GM12873 (cell line): Measurements from ENCODE around the gene SETBP1.

Source experiments
- TF ChIP-seq, protein P1 (sequence below): IDR thresholded peaks from 2 replicates; pipeline ENCODE4 v1.5.1; 2012; ENCODE audit warnings: low read depth, mild to moderate bottlenecking, moderate library complexity, low read length, control low read depth; ENCODE audit not compliant: insufficient read depth; ENCODE audit errors: missing control alignments

Gene SETBP1

DNA sequence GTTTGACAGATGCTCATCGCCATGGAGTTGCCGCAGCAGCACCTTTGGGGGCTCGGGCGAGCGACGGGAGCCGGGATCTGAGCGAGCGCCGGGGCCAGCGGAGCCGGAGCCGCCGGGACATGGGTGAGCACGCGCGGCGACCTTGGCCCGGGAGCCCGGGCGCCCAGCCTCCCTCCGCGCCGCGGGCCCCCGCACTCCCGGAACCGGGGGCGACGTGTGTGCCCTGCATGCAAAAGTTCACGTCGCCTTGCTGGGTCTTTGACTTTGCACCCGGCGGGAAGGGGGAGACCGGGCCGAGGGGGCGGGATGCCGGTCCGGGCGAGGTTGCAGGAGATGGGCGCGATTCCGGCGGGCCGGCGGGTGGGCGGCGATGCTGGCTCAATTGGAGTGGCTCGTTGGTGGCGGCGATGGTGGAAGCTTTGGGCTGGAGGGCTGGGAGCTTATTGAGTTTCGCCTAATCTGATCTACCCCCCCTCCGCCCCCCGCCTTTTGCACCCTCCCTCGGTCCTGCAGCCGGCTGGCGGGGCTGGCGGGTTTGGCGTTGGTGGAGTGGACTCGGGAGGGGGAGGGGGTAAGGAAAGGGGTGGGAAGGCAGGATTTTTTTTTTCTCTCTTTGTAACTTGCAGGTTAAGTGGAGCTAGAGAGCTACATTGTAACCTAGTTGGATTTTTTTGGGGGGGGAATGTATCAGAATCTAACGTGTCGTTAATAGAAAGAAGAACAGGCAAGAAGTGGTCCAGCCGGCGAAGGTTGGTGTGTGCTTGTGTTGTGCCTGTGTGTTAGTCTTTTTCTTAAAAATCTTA, at the start of gene SETBP1:
Gene SETBP1 (plus strand): TSS at position 616 of the 803 bp plus-strand sequence. CDS start 20,459 bp downstream, outside the sequence.
- TF ChIP-seq, protein P1, sequence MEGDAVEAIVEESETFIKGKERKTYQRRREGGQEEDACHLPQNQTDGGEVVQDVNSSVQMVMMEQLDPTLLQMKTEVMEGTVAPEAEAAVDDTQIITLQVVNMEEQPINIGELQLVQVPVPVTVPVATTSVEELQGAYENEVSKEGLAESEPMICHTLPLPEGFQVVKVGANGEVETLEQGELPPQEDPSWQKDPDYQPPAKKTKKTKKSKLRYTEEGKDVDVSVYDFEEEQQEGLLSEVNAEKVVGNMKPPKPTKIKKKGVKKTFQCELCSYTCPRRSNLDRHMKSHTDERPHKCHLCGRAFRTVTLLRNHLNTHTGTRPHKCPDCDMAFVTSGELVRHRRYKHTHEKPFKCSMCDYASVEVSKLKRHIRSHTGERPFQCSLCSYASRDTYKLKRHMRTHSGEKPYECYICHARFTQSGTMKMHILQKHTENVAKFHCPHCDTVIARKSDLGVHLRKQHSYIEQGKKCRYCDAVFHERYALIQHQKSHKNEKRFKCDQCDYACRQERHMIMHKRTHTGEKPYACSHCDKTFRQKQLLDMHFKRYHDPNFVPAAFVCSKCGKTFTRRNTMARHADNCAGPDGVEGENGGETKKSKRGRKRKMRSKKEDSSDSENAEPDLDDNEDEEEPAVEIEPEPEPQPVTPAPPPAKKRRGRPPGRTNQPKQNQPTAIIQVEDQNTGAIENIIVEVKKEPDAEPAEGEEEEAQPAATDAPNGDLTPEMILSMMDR, result no peak

DNA sequence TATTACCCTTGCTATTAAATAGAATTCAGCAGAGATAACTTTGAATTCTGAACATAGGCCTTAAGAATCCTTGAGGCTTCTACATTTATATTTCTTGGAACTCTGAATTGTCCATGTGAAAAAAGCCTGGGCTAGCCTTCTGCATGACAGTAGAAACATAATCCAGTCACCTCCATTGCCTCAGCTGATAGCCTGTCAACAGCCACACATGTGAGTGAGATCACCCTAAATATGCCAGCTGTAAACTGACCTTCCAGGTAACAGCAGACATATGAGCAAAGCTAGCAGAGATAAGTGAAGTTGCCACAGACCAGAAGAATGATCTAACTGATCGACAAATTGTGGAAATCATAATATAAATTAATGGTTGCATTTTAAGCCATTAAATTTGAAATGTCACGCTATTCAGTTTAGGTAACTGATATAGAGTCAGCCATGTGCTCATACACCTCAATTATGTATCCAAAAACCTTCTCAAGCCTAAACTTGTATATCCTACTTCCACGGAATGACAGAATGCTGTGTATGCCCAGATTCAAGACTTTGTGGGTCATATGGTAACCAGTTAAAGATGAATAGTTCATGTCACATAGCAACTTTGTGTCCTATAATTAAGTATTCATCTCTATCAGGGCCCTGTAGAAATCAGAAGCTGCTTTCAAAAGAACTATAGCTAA, 48.1 kb upstream of the SETBP1 start:
- TF ChIP-seq, protein P1, result no peak

DNA sequence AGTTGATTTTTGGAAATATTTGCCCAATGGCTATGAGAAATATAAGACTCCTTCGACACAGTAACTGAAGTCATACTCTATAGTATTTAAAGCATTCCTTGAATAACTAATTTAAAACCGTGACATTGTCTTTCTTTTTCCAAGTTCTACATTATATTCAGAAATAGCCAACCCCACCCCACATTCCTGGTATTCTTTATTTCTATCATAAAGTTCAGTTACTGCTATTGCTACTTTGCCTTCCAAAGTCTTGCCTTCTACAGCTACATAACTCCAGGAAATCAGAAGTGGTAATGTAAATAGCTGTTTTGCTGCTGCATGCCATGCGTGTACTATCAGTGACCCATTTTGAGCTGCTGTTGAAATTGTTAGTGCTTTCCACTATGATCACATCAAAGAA, 45.1 kb upstream of the SETBP1 start:
- TF ChIP-seq, protein P1, result no peak

DNA sequence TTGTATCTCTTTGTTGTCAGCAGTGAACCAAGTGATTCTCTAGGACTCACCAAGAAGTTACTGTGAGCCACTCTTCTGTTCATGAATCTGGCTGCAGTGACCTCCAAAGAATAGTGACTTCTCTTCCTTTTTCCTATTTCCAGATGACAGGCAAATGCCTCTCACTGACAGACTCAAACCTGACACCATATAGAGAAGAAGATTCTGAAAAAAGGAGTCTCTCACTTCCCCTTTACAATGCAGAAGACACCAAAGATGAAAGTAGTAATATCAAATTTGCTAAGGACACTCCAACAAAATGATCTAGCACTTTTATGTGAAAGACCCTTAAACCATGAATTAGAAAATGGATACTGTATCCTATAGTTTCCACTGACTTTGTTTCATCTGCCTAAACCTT, 44.4 kb upstream of the SETBP1 start:
- TF ChIP-seq, protein P1, result no peak

DNA sequence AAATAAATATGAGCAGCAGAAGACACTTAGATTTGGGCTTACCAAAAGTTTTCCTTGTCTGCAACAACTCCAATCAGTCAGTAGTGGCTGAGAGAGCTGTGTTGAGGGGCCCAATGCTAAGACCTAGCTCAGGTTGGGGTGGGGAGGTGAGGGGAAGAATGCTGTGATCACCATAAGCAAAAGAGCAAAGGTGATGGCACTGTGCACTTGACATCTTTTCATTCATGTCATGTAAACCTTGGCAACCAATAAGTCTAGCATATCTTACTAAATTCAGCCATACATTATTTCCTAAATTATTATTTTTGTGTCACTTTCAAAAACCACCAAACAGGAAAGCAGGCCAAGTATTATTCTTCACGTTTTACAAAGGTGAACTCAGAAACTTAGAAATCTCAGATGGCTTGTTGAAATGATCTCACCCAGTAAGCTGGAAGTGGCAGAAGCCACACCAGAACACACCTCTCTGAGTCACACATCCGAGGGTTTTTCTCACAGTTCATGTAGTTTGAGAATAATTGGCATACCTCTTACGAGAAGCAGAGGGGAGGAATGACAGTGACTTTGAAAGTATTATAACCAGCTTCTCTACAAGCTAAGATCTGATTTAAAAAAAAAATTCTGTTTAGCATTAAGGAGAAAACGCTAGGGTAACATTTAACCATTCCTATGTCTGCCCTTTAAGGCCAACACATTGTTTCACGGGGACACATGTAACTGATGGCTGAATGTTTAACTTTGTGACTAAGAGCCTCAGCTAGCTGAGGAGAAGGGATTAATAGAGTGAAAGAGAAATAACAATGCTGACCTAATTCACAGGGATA, 43.3 kb upstream of the SETBP1 start:
- TF ChIP-seq, protein P1, result no peak

DNA sequence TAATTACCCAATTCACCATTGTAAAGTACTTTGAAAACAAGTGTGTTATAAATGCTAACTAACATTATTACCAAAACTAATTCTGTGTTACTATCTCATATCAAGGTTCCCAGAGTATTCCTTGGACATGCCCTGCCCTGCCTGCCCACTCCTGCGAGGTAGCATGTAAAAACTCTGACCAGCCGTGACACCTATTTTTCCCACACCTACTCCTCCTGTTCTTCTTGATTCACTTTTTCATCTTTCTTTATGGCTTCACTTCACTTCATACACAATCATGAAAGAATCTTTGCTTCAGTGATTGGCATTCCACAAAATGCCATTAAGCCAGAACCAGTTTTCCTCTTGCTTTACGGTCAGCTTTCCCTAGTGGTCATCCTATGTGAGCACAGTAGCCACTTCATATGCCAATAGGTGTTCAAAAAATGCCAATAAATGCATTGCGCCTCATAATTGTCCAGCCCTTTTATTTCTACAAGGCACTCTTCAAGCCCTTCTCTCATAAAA, 42.6 kb upstream of the SETBP1 start:
- TF ChIP-seq, protein P1, result no peak
